VCaP (cell line): ENCODE data around the gene PEX5.
"Not testable (repeated sequence)": the region's sequence is repeated elsewhere in the genome, so short reads cannot be mapped to it uniquely, and the experiment has no call there.

ENCODE experiments used
- H3K27ac ChIP-seq: fragments of 450-650 bp; 2 replicates; pipeline ENCODE4 v1.5.1; 2017
- CTCF ChIP-seq: fragments of 450-650 bp; conservative IDR thresholded peaks from 2 replicates; pipeline ENCODE4 v1.5.1; 2017; ENCODE audit warnings: mild to moderate bottlenecking, moderate library complexity

The PEX5 gene

GRCh38 chr12:7161811-7162210 lies 27.7 kb upstream of the PEX5 start:
- no peak overlapping the region for H3K27ac ChIP-seq
- no peak for TF ChIP-seq CTCF

DNA sequence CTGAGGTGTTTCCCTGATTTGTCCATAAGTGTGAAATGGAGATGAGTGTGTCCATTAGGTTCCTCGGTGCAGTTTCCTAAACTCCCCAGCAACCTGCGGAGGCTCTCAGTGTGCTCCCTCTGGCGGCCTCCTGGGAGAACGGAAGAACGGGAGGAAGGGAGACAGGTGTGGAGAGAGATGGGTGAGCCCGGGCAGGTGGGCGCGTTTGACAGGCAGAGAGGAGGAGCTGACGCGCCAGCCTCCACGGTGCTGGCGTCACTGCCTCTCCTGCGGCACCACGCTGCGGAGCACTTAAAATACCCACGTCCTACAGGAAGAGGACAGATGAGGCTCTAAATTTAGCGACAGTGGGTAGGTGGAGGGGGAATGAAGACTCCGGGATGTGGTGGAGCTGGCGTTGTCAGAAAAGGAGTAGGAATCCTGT lies 26.8 kb upstream of the PEX5 start:
- peak; percentile 94 for TF ChIP-seq CTCF

DNA sequence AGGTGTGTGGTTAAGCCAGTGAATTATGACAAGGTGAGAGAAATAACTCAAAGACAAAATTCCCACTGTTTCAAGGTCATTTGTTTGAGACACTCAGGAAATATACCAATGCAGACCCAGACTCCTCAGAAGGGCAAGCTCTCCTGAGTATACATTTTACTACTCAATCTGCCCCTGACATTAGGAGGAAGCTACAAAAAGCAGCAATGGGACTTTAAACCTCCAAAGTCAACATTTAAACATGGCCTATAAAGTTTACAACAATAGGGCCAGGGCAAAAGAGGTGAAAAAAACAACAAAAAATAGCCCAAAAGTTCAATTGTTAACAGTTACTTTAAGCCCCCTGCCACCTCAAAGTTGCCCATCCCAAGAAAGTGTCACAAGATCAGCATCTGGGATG lies 19.5 kb upstream of the PEX5 start:
- no peak overlapping the region for H3K27ac ChIP-seq
- no peak for TF ChIP-seq CTCF

More for the DNA sequence above, 26.8 kb upstream of the PEX5 start:
- H3K27ac ChIP-seq, result no peak overlapping the region

DNA sequence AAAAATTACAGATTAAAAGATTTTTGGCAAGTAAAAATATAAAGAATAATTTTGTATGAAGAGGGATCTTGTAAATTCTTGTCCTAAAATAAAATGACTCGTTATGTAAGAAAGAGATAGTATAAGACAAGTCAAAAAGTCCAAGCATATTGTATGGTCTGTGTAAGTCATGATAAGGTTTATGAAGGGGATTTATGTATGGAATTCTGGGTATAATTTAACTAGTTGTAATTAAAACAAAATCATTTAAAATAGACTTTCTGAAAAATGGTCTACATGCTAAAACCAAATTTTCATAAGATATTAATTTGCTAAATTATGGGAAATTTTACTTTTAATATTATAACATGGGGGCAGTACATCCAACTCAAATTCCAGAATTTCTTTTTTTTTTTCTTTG lies 17.6 kb upstream of the PEX5 start:
- H3K27ac ChIP-seq, result no peak overlapping the region
- no peak for TF ChIP-seq CTCF

GRCh38 chr12:7175493-7175892 lies 14.0 kb upstream of the PEX5 start:
- H3K27ac ChIP-seq, result no peak overlapping the region
- TF ChIP-seq CTCF, result no peak

GRCh38 chr12:7176595-7176994 lies 12.9 kb upstream of the PEX5 start:
- no peak for TF ChIP-seq CTCF
- H3K27ac ChIP-seq, result no peak overlapping the region

DNA sequence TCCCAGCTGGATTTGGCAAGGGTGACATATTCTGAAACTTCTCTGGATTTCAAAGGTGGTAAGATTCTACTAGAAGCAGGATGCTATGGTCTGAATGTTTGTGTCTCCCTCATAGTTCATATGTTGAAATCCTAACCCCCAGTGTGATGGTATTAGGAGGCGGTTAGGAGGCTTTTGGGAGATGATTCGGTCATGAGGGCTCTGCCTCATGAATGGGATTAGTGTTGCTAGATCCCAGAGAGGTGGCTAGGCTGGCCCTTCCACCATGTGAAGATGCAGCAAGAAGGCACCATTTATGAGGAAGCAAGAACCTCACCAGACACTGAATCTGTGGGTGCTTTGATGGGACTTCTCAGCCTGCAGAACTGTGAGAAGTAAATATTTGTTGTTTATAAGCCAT lies 11.0 kb upstream of the PEX5 start:
- H3K27ac ChIP-seq, result no peak overlapping the region
- TF ChIP-seq CTCF, result no peak

DNA sequence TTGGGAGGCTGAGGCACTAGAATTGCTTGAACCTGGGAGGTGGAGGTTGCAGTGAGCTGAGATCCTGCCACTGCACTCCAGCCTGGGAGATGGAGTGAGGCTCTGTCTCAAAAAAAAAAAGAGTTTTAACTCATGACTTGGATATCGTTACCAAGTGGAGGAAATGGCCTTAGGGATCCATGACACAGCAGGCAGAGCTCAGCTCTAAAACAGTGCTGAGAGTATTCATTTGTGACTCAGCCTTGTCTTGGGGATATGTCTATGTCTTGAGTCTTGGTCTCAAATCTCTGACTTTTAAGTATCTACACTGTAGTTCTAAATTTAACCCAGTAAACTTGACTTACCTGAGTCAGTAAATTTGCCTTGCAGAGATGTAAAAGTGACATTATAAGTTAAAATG lies 8.8 kb upstream of the PEX5 start:
- no peak for TF ChIP-seq CTCF

DNA sequence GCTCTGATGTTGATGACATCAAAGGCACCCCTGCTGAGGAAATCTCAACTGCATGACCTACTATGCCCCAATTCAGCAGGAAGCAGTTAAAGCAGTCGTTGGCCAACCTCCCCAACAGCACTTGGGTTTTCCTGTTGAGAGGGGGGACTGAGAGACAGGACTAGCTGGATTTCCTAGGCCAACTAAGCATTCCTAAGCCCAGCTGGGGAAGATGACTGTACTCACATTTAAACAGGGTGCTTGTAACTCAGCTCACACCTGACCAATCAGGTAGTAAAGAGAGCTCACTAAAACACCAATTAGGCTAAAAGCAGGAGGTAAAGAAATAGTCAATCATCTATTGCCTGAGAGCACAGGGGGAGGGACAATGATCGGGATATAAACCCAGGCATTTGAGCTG lies 3.4 kb upstream of the PEX5 start:
- not testable (repeated sequence) for H3K27ac ChIP-seq

More for the DNA sequence above, 8.8 kb upstream of the PEX5 start:
- H3K27ac ChIP-seq, result no peak overlapping the region
